Trophoblast cell (in vitro differentiated cells and primary cell): ENCODE measurements around the gene HPSE2.
A peak's percentile ranks its signal among the peaks of the same experiment; 100 is the strongest.

ENCODE experiments used
- DNase-seq, 2 donors: peaks; one replicate each; pipeline ENCODE4 v3.0.0-alpha.2; 2016
- H2AFZ ChIP-seq: 2 replicates; pipeline ENCODE4 v1.6.1; 2013; ENCODE audit warnings: low read length, moderate library complexity, mild to moderate bottlenecking; ENCODE audit not compliant: insufficient read depth, poor library complexity
- H2AK5ac ChIP-seq: 2 replicates; pipeline ENCODE4 v1.6.1; 2013; ENCODE audit warnings: mild to moderate bottlenecking, low read length
- H2BK120ac ChIP-seq: 2 replicates; pipeline ENCODE4 v1.6.1; 2013; ENCODE audit warnings: low read length, mild to moderate bottlenecking, moderate library complexity; ENCODE audit not compliant: insufficient read depth, poor library complexity
- H2BK12ac ChIP-seq: 2 replicates; pipeline ENCODE4 v1.6.1; 2013; ENCODE audit warnings: mild to moderate bottlenecking, low read length, moderate library complexity
- H2BK5ac ChIP-seq: 2 replicates; pipeline ENCODE4 v1.6.1; 2013; ENCODE audit warnings: low read length, low read depth, moderate library complexity, mild to moderate bottlenecking; ENCODE audit not compliant: poor library complexity
- H3K14ac ChIP-seq: 2 replicates; pipeline ENCODE4 v1.6.1; 2013; ENCODE audit warnings: mild to moderate bottlenecking, low read length
- H3K18ac ChIP-seq: 2 replicates; pipeline ENCODE4 v1.6.1; 2013; ENCODE audit warnings: mild to moderate bottlenecking, low read length
- H3K23ac ChIP-seq: 2 replicates; pipeline ENCODE4 v1.6.1; 2013; ENCODE audit warnings: low read length
- H3K27ac ChIP-seq: 2 replicates; pipeline ENCODE4 v1.5.1; 2013; ENCODE audit warnings: low read depth, mild to moderate bottlenecking, inconsistent platforms, low read length, moderate library complexity
- H3K27me3 ChIP-seq: 2 replicates; pipeline ENCODE4 v1.6.1; 2013; ENCODE audit warnings: inconsistent platforms, mild to moderate bottlenecking, low read length, moderate library complexity; ENCODE audit not compliant: insufficient read depth
- H3K36me3 ChIP-seq, 2 experiments: 1 replicate in 1 of 2; 2 replicates in 1 of 2; pipeline ENCODE4 v1.6.1; 2013; ENCODE audit warnings: low read length in 2 of 2, mild to moderate bottlenecking in 2 of 2, moderate library complexity in 1 of 2; ENCODE audit not compliant: insufficient read depth in 2 of 2, control insufficient read depth in 1 of 2
- H3K4ac ChIP-seq: 2 replicates; pipeline ENCODE4 v1.6.1; 2013; ENCODE audit warnings: low read depth, mild to moderate bottlenecking, low read length, moderate library complexity
- H3K4me1 ChIP-seq, 2 experiments: 1 replicate in 1 of 2; 2 replicates in 1 of 2; pipeline ENCODE4 v1.6.1; 2013; ENCODE audit warnings: low read length in 2 of 2, mild to moderate bottlenecking in 2 of 2, moderate library complexity in 1 of 2; ENCODE audit not compliant: insufficient read depth in 2 of 2, control insufficient read depth in 1 of 2
- H3K4me2 ChIP-seq: 2 replicates; pipeline ENCODE4 v1.6.1; 2013; ENCODE audit warnings: inconsistent platforms, mild to moderate bottlenecking, low read length, moderate library complexity
- H3K4me3 ChIP-seq: 2 replicates; pipeline ENCODE4 v1.5.1; 2013; ENCODE audit warnings: mild to moderate bottlenecking, low read depth, low read length, inconsistent platforms
- H3K79me1 ChIP-seq: one replicate; pipeline ENCODE4 v1.6.1; 2013; ENCODE audit warnings: low read length
- H3K79me2 ChIP-seq: 2 replicates; pipeline ENCODE4 v1.6.1; 2013; ENCODE audit warnings: low read length, mild to moderate bottlenecking; ENCODE audit not compliant: control insufficient read depth, insufficient read depth, poor library complexity
- H3K9ac ChIP-seq: 2 replicates; pipeline ENCODE4 v1.6.1; 2013; ENCODE audit warnings: mild to moderate bottlenecking, low read length
- H3K9me3 ChIP-seq: 2 replicates; pipeline ENCODE4 v1.6.1; 2013; ENCODE audit warnings: low read depth, mild to moderate bottlenecking, control low read depth, inconsistent platforms, low read length; ENCODE audit not compliant: insufficient read depth
- H4K12ac ChIP-seq: 2 replicates; pipeline ENCODE4 v1.6.1; 2013; ENCODE audit warnings: low read depth, mild to moderate bottlenecking, low read length, moderate library complexity
- H4K8ac ChIP-seq: 2 replicates; pipeline ENCODE4 v1.6.1; 2013; ENCODE audit warnings: low read depth, mild to moderate bottlenecking, low read length, moderate library complexity
- H4K91ac ChIP-seq: one replicate; pipeline ENCODE4 v1.6.1; 2013; ENCODE audit warnings: low read depth, mild to moderate bottlenecking, low read length, moderate library complexity
- WGBS: extraction: QIAGEN DNeasy Blood & Tissue Kit; methylation state at CpG from one replicate; pipeline ENCODE4 v1.1.7; 2013; ENCODE audit warnings: missing lambda C conversion rate; ENCODE audit not compliant: insufficient read length, insufficient coverage; ENCODE audit errors: extremely low coverage; 5-methylcytosine and 5-hydroxymethylcytosine counted together

HPSE2 gene

GRCh38 chr10:98489561-98490481 is 745.8 kb downstream of the HPSE2 start:
- Histone ChIP-seq H3K27me3 (no peaks in the 10 kb centered on the region), H3K4me2 (no peak overlapping the region), H3K27ac (no peak overlapping the region), H4K8ac (peak overlapping the region; percentile 38), H2AFZ (no peak overlapping the region), H3K4me1 (peaks cover 10% of the 10 kb centered on the region in 2 experiments), H3K9ac (no peak overlapping the region), H2BK5ac (peak overlapping the region; percentile 49), H3K23ac (no peak overlapping the region), H4K12ac (no peak overlapping the region), H3K79me2 (no peaks in the 10 kb centered on the region), H3K4me3 (no peak overlapping the region), H3K9me3 (no peaks in the 10 kb centered on the region), H4K91ac (peak overlapping the region; percentile 37), H2AK5ac (peak overlapping the region; percentile 37), H3K14ac (peak overlapping the region; percentile 77), H2BK120ac (no peak overlapping the region), H3K79me1 (no peaks in the 10 kb centered on the region), H2BK12ac (peak overlapping the region; percentile 9), H3K36me3 (no peaks in the 10 kb centered on the region), H3K18ac (peak overlapping the region; percentile 53), H3K4ac (no peak overlapping the region)
- no CpG with 5 or more reads among the region's 13 CpGs for WGBS
- DNase-seq = peak; percentile 25 to 27

GRCh38 chr10:98488669-98489430 is 746.8 kb downstream of the HPSE2 start:
- Histone ChIP-seq H4K91ac (no peak overlapping the region), H2BK120ac (no peak overlapping the region), H3K27ac (no peak overlapping the region), H3K79me1 (no peaks in the 10 kb centered on the region), H2BK5ac (no peak overlapping the region), H3K4me2 (no peak overlapping the region), H3K4me3 (no peak overlapping the region), H3K4ac (no peak overlapping the region), H3K23ac (no peak overlapping the region), H4K12ac (no peak overlapping the region), H3K27me3 (no peaks in the 10 kb centered on the region), H4K8ac (no peak overlapping the region), H3K4me1 (peaks cover 10% of the 10 kb centered on the region in 2 experiments), H3K9me3 (no peaks in the 10 kb centered on the region), H3K18ac (no peak overlapping the region), H2AFZ (no peak overlapping the region), H3K9ac (no peak overlapping the region), H3K79me2 (no peaks in the 10 kb centered on the region), H3K14ac (no peak overlapping the region), H3K36me3 (no peaks in the 10 kb centered on the region), H2AK5ac (no peak overlapping the region), H2BK12ac (no peak overlapping the region)
- DNase-seq = no peak
- WGBS = no CpG with 5 or more reads among the region's 1 CpG

- no peaks in the 10 kb centered on the region for H3K79me1 ChIP-seq
- peak overlapping the region; percentile 27 for H2BK120ac ChIP-seq
- H4K8ac ChIP-seq = no peak overlapping the region
- H3K4ac ChIP-seq = no peak overlapping the region
- H2BK12ac ChIP-seq = no peak overlapping the region
- no peak overlapping the region for H2AK5ac ChIP-seq
- H3K14ac ChIP-seq = no peak overlapping the region
- WGBS = no CpG with 5 or more reads among the region's 3 CpGs
- no peaks in the 10 kb centered on the region for H3K36me3 ChIP-seq
- DNase-seq = no peak
- H3K4me2 ChIP-seq = no peak overlapping the region
- no peak overlapping the region for H3K9ac ChIP-seq
- no peaks in the 10 kb centered on the region for H3K79me2 ChIP-seq
- no peak overlapping the region for H3K23ac ChIP-seq
- no peak overlapping the region for H3K18ac ChIP-seq
- peaks cover 10% of the 10 kb centered on the region in 2 experiments for H3K4me1 ChIP-seq
- no peak overlapping the region for H2AFZ ChIP-seq
- H3K4me3 ChIP-seq = no peak overlapping the region
- no peak overlapping the region for H4K91ac ChIP-seq
- H3K27me3 ChIP-seq = no peaks in the 10 kb centered on the region
- no peak overlapping the region for H4K12ac ChIP-seq
- H2BK5ac ChIP-seq = no peak overlapping the region
- no peaks in the 10 kb centered on the region for H3K9me3 ChIP-seq
- H3K27ac ChIP-seq = no peak overlapping the region
Observed at GRCh38 chr10:98487649-98488048, 748.0 kb downstream of the HPSE2 start.

DNA sequence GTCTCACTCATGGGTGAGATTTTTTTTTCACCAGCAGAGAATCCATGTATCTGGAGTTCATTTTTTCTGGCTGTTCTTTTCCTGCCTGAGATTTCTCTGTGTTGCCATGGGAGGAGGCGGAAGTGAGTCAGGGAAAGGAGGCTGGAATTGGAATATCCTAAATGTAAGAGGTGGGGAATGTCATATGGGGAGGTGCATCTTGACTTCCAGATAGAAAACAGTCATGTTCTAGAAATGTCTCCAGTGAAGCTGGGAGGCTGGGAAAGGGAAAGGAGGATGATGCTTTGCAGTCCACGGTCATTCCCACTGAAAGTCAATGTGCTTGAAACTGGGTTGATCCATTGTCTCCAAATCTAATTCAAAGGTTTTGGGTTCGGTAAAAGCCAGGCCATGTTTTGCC is 749.2 kb downstream of the HPSE2 start:
- Histone ChIP-seq H3K4me3 (no peak overlapping the region), H3K4me1 (peaks cover 10% of the 10 kb centered on the region in 2 experiments), H3K4me2 (no peak overlapping the region), H3K27ac (peak overlapping the region; percentile 27), H3K18ac (no peak overlapping the region), H3K23ac (no peak overlapping the region), H3K36me3 (no peaks in the 10 kb centered on the region), H2BK5ac (no peak overlapping the region), H4K8ac (no peak overlapping the region), H4K12ac (no peak overlapping the region), H4K91ac (no peak overlapping the region), H3K14ac (no peak overlapping the region), H3K9me3 (no peaks in the 10 kb centered on the region), H2BK12ac (no peak overlapping the region), H3K79me1 (no peaks in the 10 kb centered on the region), H2AFZ (no peak overlapping the region), H3K9ac (no peak overlapping the region), H2AK5ac (no peak overlapping the region), H2BK120ac (no peak overlapping the region), H3K27me3 (no peaks in the 10 kb centered on the region), H3K4ac (no peak overlapping the region), H3K79me2 (no peaks in the 10 kb centered on the region)
- no peak for DNase-seq
- WGBS = no CpG with 5 or more reads among the region's 3 CpGs
